Endodermal cell (in vitro differentiated cells): ENCODE measurements around the gene TCF4. TPM values are rescaled to one million over a fixed set of nuclear protein-coding genes. Genes with fewer than 3 reads are reported as not detected.

ENCODE experiments used
- DNase-seq: peaks from one replicate; pipeline ENCODE4 v3.0.0-alpha.2; 2017
- H3K27ac ChIP-seq: 2 replicates; pipeline ENCODE4 v1.5.1; 2013; ENCODE audit warnings: mild to moderate bottlenecking, low read depth, low read length, moderate library complexity
- H3K27me3 ChIP-seq: 2 replicates; pipeline ENCODE4 v1.6.1; 2013; ENCODE audit warnings: mild to moderate bottlenecking, low read length, moderate library complexity; ENCODE audit not compliant: insufficient read depth, control insufficient read depth, poor library complexity, severe bottlenecking
- H3K36me3 ChIP-seq: 2 replicates; pipeline ENCODE4 v1.7.0; 2013; ENCODE audit warnings: mild to moderate bottlenecking, low read length, moderate library complexity; ENCODE audit not compliant: control insufficient read depth, insufficient read depth
- H3K4me1 ChIP-seq: one replicate; pipeline ENCODE4 v1.7.0; 2013; ENCODE audit warnings: low read length; ENCODE audit not compliant: control insufficient read depth, insufficient read depth
- H3K4me3 ChIP-seq: 2 replicates; pipeline ENCODE4 v1.5.1; 2013; ENCODE audit warnings: mild to moderate bottlenecking, low read length, moderate library complexity
- H3K9ac ChIP-seq: 2 replicates; pipeline ENCODE4 v1.6.1; 2013; ENCODE audit warnings: mild to moderate bottlenecking, low read length, moderate library complexity; ENCODE audit not compliant: poor library complexity, severe bottlenecking; ENCODE audit errors: extremely low read depth
- H3K9me3 ChIP-seq: 2 replicates; pipeline ENCODE4 v1.6.1; 2013; ENCODE audit warnings: mild to moderate bottlenecking, low read length, moderate library complexity; ENCODE audit not compliant: control insufficient read depth
- H3K27ac Mint-ChIP-seq: 2 replicates; pipeline ENCODE4 v1.8.0; 2020; ENCODE audit warnings: mixed read lengths
- H3K27me3 Mint-ChIP-seq: 2 replicates; pipeline ENCODE4 v1.8.0; 2021; ENCODE audit warnings: mild to moderate bottlenecking, mixed read lengths; ENCODE audit not compliant: insufficient read depth
- H3K36me3 Mint-ChIP-seq: 2 replicates; pipeline ENCODE4 v1.8.0; 2020; ENCODE audit warnings: low read depth, mixed read lengths
- H3K4me1 Mint-ChIP-seq: 2 replicates; pipeline ENCODE4 v1.8.0; 2020; ENCODE audit warnings: mixed read lengths
- H3K4me3 Mint-ChIP-seq: 2 replicates; pipeline ENCODE4 v1.8.0; 2020; ENCODE audit warnings: mild to moderate bottlenecking, moderate library complexity, mixed read lengths
- H3K9me3 Mint-ChIP-seq: 2 replicates; pipeline ENCODE4 v1.8.0; 2020; ENCODE audit warnings: mild to moderate bottlenecking, mixed read lengths
- WGBS, 2 experiments: methylation state at CpG; one replicate each; pipeline versions ENCODE4 v1.1.5 to v1.1.7; 2013; ENCODE audit warnings: missing lambda C conversion rate in 2 of 2, mixed read lengths in 1 of 2; ENCODE audit not compliant: insufficient coverage in 1 of 2, insufficient read length in 1 of 2; 5-methylcytosine and 5-hydroxymethylcytosine counted together
- total RNA-seq, 2 donors: library from RNA; stranded (reverse); fragmentation: NEBNext Ultra II Directional in 1 of 2; extraction: Animal tissue kit (Norgen Biotek cat#: 25700) in 1 of 2; gene quantifications; 2 replicates in 1 of 2; 3 replicates in 1 of 2; pipeline ENCODE4 v1.2.1, GENCODE V29; 2021
- TF ChIP-seq, protein P1 (sequence below): fragments of 200-600 bp; sonication (generic); conservative IDR thresholded peaks from 2 replicates; pipeline ENCODE4 v1.5.0; 2021; ENCODE audit warnings: antibody characterized with exemption, mild to moderate bottlenecking

The TCF4 gene
- total RNA-seq, 2 donors from 2014 or later, result 40.4 to 58.5 TPM

GRCh38 chr18:55607773-55608172, 19.8 kb upstream of the TCF4 start:
- no peak for DNase-seq
- no peak overlapping the region for H3K4me3 ChIP-seq
- H3K36me3 Mint-ChIP-seq, result no peaks in the 10 kb centered on the region
- TF ChIP-seq, protein P1, sequence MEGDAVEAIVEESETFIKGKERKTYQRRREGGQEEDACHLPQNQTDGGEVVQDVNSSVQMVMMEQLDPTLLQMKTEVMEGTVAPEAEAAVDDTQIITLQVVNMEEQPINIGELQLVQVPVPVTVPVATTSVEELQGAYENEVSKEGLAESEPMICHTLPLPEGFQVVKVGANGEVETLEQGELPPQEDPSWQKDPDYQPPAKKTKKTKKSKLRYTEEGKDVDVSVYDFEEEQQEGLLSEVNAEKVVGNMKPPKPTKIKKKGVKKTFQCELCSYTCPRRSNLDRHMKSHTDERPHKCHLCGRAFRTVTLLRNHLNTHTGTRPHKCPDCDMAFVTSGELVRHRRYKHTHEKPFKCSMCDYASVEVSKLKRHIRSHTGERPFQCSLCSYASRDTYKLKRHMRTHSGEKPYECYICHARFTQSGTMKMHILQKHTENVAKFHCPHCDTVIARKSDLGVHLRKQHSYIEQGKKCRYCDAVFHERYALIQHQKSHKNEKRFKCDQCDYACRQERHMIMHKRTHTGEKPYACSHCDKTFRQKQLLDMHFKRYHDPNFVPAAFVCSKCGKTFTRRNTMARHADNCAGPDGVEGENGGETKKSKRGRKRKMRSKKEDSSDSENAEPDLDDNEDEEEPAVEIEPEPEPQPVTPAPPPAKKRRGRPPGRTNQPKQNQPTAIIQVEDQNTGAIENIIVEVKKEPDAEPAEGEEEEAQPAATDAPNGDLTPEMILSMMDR, result no peak
- H3K9ac ChIP-seq, result no peak overlapping the region
- no peaks in the 10 kb centered on the region for H3K9me3 ChIP-seq
- H3K27ac ChIP-seq, result no peak overlapping the region
- H3K4me1 ChIP-seq, result peaks cover 11% of the 10 kb centered on the region
- H3K36me3 ChIP-seq, result no peaks in the 10 kb centered on the region
- no peak overlapping the region for H3K4me3 Mint-ChIP-seq
- H3K27me3 Mint-ChIP-seq, result peaks cover 76% of the 10 kb centered on the region
- WGBS, 2 experiments, result 91 to 94% methylated on average over 2 of the region's 2 CpGs
- peaks cover 68% of the 10 kb centered on the region for H3K27me3 ChIP-seq
- H3K9me3 Mint-ChIP-seq, result no peaks in the 10 kb centered on the region
- no peak overlapping the region for H3K27ac Mint-ChIP-seq
- peaks cover 19% of the 10 kb centered on the region for H3K4me1 Mint-ChIP-seq

- 70 to 80% methylated on average over 2 to 5 of the region's 7 CpGs for WGBS, 2 experiments
- peaks cover 19% of the 10 kb centered on the region for H3K4me1 Mint-ChIP-seq
- no peaks in the 10 kb centered on the region for H3K36me3 Mint-ChIP-seq
- H3K27ac Mint-ChIP-seq, result no peak overlapping the region
- Histone ChIP-seq H3K27ac (no peak overlapping the region), H3K36me3 (no peaks in the 10 kb centered on the region), H3K9me3 (no peaks in the 10 kb centered on the region), H3K4me1 (peaks cover 11% of the 10 kb centered on the region), H3K27me3 (peaks cover 82% of the 10 kb centered on the region), H3K9ac (no peak overlapping the region), H3K4me3 (no peak overlapping the region)
- no peaks in the 10 kb centered on the region for H3K9me3 Mint-ChIP-seq
- TF ChIP-seq, protein P1, result no peak
- H3K4me3 Mint-ChIP-seq, result no peak overlapping the region
- DNase-seq, result no peak
- H3K27me3 Mint-ChIP-seq, result peaks cover 94% of the 10 kb centered on the region
These were observed 17.8 kb upstream of the TCF4 start for GRCh38 chr18:55605733-55606338.

- H3K36me3 ChIP-seq, result no peaks in the 10 kb centered on the region
- peaks cover 19% of the 10 kb centered on the region for H3K4me1 Mint-ChIP-seq
- H3K9me3 ChIP-seq, result no peaks in the 10 kb centered on the region
- no peak overlapping the region for H3K4me3 ChIP-seq
- peaks cover 11% of the 10 kb centered on the region for H3K4me1 ChIP-seq
- no peak overlapping the region for H3K27ac Mint-ChIP-seq
- 88 to 89% methylated on average over 3 to 4 of the region's 5 CpGs for WGBS, 2 experiments
- TF ChIP-seq, protein P1, result no peak
- H3K27ac ChIP-seq, result no peak overlapping the region
- peaks cover 67% of the 10 kb centered on the region for H3K27me3 ChIP-seq
- no peak overlapping the region for H3K9ac ChIP-seq
- no peaks in the 10 kb centered on the region for H3K9me3 Mint-ChIP-seq
- peaks cover 90% of the 10 kb centered on the region for H3K27me3 Mint-ChIP-seq
- no peak for DNase-seq
- H3K4me3 Mint-ChIP-seq, result no peak overlapping the region
- no peaks in the 10 kb centered on the region for H3K36me3 Mint-ChIP-seq
These were observed 15.8 kb upstream of the TCF4 start for GRCh38 chr18:55603775-55604174.
